Duodenal mucosa (tissue), 2 donors: ENCODE measurements around the gene UNC13A.

Experiments used
- H3K27ac ChIP-seq: one replicate; pipeline ENCODE4 v1.7.0; 2013; ENCODE audit warnings: low read depth, low read length
- H3K27me3 ChIP-seq, 2 donors: one replicate each; pipeline ENCODE4 v1.7.0; 2013; ENCODE audit warnings: low read length in 2 of 2, control low read depth in 1 of 2; ENCODE audit not compliant: insufficient read depth in 2 of 2, control insufficient read depth in 1 of 2
- H3K36me3 ChIP-seq, 2 donors: one replicate each; pipeline ENCODE4 v1.7.0; 2013; ENCODE audit warnings: low read length in 2 of 2, control low read depth in 1 of 2; ENCODE audit not compliant: insufficient read depth in 2 of 2, control insufficient read depth in 1 of 2
- H3K4me1 ChIP-seq, 2 donors: one replicate each; pipeline ENCODE4 v1.7.0; 2013; ENCODE audit warnings: low read length in 2 of 2, control low read depth in 1 of 2; ENCODE audit not compliant: insufficient read depth in 2 of 2, control insufficient read depth in 1 of 2
- H3K4me3 ChIP-seq, 2 donors: one replicate each; pipeline ENCODE4 v1.7.0; 2013; ENCODE audit warnings: low read length in 2 of 2, low read depth in 1 of 2
- H3K9ac ChIP-seq, 2 donors: one replicate each; pipeline ENCODE4 v1.7.0; 2013; ENCODE audit warnings: low read length in 2 of 2, low read depth in 1 of 2
- H3K9me3 ChIP-seq, 2 donors: one replicate each; pipeline ENCODE4 v1.7.0; 2013; ENCODE audit warnings: low read length in 2 of 2, control low read depth in 1 of 2; ENCODE audit not compliant: control insufficient read depth in 1 of 2

Gene UNC13A

GRCh38 chr19:17673937-17674799 is 14.0 kb downstream of the UNC13A start:
- Histone ChIP-seq H3K27ac (no peak overlapping the region), H3K4me3 (no peak overlapping the region), H3K27me3 (no peaks in the 10 kb centered on the region), H3K9me3 (no peaks in the 10 kb centered on the region), H3K4me1 (no peaks in the 10 kb centered on the region), H3K9ac (no peak overlapping the region), H3K36me3 (no peaks in the 10 kb centered on the region)

- H3K4me1 ChIP-seq: no peaks in the 10 kb centered on the region
- H3K9me3 ChIP-seq: no peaks in the 10 kb centered on the region
- no peaks in the 10 kb centered on the region for H3K27me3 ChIP-seq
- no peaks in the 10 kb centered on the region for H3K36me3 ChIP-seq
- no peak overlapping the region for H3K9ac ChIP-seq
- H3K4me3 ChIP-seq: no peak overlapping the region
- no peak overlapping the region for H3K27ac ChIP-seq
Measured at GRCh38 chr19:17671906-17672305, 16.2 kb downstream of the UNC13A start.

- Histone ChIP-seq H3K4me3 (no peak overlapping the region), H3K27ac (no peak overlapping the region), H3K36me3 (no peaks in the 10 kb centered on the region), H3K9ac (no peak overlapping the region), H3K4me1 (no peaks in the 10 kb centered on the region), H3K9me3 (peaks cover 5 to 11% of the 10 kb centered on the region in 2 donors), H3K27me3 (no peaks in the 10 kb centered on the region)
Measured at GRCh38 chr19:17669419-17669818, 18.7 kb downstream of the UNC13A start.

GRCh38 chr19:17665058-17665457 is 23.1 kb downstream of the UNC13A start:
- no peak overlapping the region for H3K27ac ChIP-seq
- no peak overlapping the region for H3K9ac ChIP-seq
- no peak overlapping the region for H3K4me3 ChIP-seq
- no peaks in the 10 kb centered on the region for H3K36me3 ChIP-seq
- no peaks in the 10 kb centered on the region for H3K4me1 ChIP-seq
- peaks cover 5 to 11% of the 10 kb centered on the region in 2 donors for H3K9me3 ChIP-seq
- no peaks in the 10 kb centered on the region for H3K27me3 ChIP-seq

GRCh38 chr19:17659996-17660395 is 28.2 kb downstream of the UNC13A start:
- peaks cover 0 to 4% of the 10 kb centered on the region in 2 donors for H3K9me3 ChIP-seq
- H3K36me3 ChIP-seq: no peaks in the 10 kb centered on the region
- no peaks in the 10 kb centered on the region for H3K4me1 ChIP-seq
- no peak overlapping the region for H3K9ac ChIP-seq
- no peak overlapping the region for H3K27ac ChIP-seq
- peaks cover 0 to 6% of the 10 kb centered on the region in 2 donors for H3K27me3 ChIP-seq
- H3K4me3 ChIP-seq: no peak overlapping the region

GRCh38 chr19:17658666-17659065 is 29.5 kb downstream of the UNC13A start:
- no peaks in the 10 kb centered on the region for H3K4me1 ChIP-seq
- H3K4me3 ChIP-seq: no peak overlapping the region
- no peak overlapping the region for H3K27ac ChIP-seq
- H3K36me3 ChIP-seq: no peaks in the 10 kb centered on the region
- H3K27me3 ChIP-seq: peaks cover 0 to 6% of the 10 kb centered on the region in 2 donors
- H3K9me3 ChIP-seq: peaks cover 0 to 3% of the 10 kb centered on the region in 2 donors
- no peak overlapping the region for H3K9ac ChIP-seq

- H3K4me1 ChIP-seq: no peaks in the 10 kb centered on the region
- no peak overlapping the region for H3K9ac ChIP-seq
- peaks cover 0 to 6% of the 10 kb centered on the region in 2 donors for H3K27me3 ChIP-seq
- H3K9me3 ChIP-seq: peaks cover 0 to 3% of the 10 kb centered on the region in 2 donors
- no peak overlapping the region for H3K4me3 ChIP-seq
- H3K36me3 ChIP-seq: no peaks in the 10 kb centered on the region
- no peak overlapping the region for H3K27ac ChIP-seq
Measured at GRCh38 chr19:17658240-17658639, 29.9 kb downstream of the UNC13A start.

- peaks cover 0 to 3% of the 10 kb centered on the region in 2 donors for H3K9me3 ChIP-seq
- H3K4me1 ChIP-seq: no peaks in the 10 kb centered on the region
- H3K36me3 ChIP-seq: no peaks in the 10 kb centered on the region
- peaks cover 0 to 6% of the 10 kb centered on the region in 2 donors for H3K27me3 ChIP-seq
- no peak overlapping the region for H3K4me3 ChIP-seq
- no peak overlapping the region for H3K9ac ChIP-seq
- no peak overlapping the region for H3K27ac ChIP-seq
Measured at GRCh38 chr19:17656970-17657369, 31.2 kb downstream of the UNC13A start.

- Histone ChIP-seq H3K9me3 (peaks cover 0 to 3% of the 10 kb centered on the region in 2 donors), H3K27ac (no peak overlapping the region), H3K9ac (no peak overlapping the region), H3K4me3 (no peak overlapping the region), H3K27me3 (peaks cover 0 to 6% of the 10 kb centered on the region in 2 donors), H3K4me1 (no peaks in the 10 kb centered on the region), H3K36me3 (no peaks in the 10 kb centered on the region)
Measured at GRCh38 chr19:17655751-17656472, 32.2 kb downstream of the UNC13A start.

- Histone ChIP-seq H3K36me3 (no peaks in the 10 kb centered on the region), H3K9ac (no peak overlapping the region), H3K27ac (no peak overlapping the region), H3K4me1 (no peaks in the 10 kb centered on the region), H3K27me3 (peaks cover 0 to 6% of the 10 kb centered on the region in 2 donors), H3K4me3 (no peak overlapping the region), H3K9me3 (peaks cover 0 to 3% of the 10 kb centered on the region in 2 donors)
Measured at GRCh38 chr19:17654993-17655392, 33.2 kb downstream of the UNC13A start.
